ENCODE measurements around the gene MINDY4. TPM values are rescaled to one million over a fixed set of nuclear protein-coding genes. Genes with fewer than 3 reads are reported as not detected.

MINDY4 gene
- total and polyA plus RNA-seq, 2 of the 4 experiments (the other 2 are of a cell fraction): 1.8 to 3.6 TPM

DNA sequence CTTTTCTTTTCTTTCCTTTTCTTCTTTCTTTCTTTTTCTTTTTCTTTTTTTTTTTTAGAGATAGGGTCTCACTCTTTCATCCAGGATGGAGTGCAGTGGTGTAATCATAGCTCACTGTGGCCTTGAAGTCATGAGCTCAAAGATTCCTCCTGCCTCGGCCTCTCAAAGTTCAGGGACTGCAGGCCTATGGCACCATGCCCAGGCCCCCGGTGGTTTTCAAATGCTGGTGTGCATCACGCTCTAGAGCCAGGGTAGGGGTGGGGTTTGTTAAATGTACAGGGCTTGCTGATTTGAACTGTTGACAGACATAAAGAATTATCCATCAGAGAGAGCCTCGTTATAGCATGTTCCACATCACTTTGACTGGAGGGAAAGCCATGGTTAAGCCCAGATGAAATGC, 5.8 kb downstream of the MINDY4 start:
- Histone ChIP-seq H2AK5ac (ENCODE audit: low read depth, low read length) (no peak overlapping the region), H3K27ac (ENCODE audit: insufficient read depth, low read length) (no peak overlapping the region), H2BK15ac (ENCODE audit: low read depth, low read length) (no peak overlapping the region), H3K27me3 (ENCODE audit: control insufficient read depth, insufficient read depth, low read length) (no peaks in the 10 kb centered on the region), H4K20me1 (ENCODE audit: insufficient read depth, low read length) (no peaks in the 10 kb centered on the region), H3K4me2 (ENCODE audit: low read depth, low read length) (no peak overlapping the region), H2AFZ (replicated peaks; ENCODE audit: low read length, poor library complexity) (no peak overlapping the region), H2BK5ac (ENCODE audit: low read depth, low read length, poor library complexity, severe bottlenecking) (no peak overlapping the region), H3K4me1 (ENCODE audit: control insufficient read depth, insufficient read depth, low read length) (peaks cover 5% of the 10 kb centered on the region), H2BK120ac (ENCODE audit: low read depth, low read length) (no peak overlapping the region), H3K9me1 (ENCODE audit: insufficient read depth, low read length) (peaks cover 9% of the 10 kb centered on the region), H3K9ac (ENCODE audit: low read depth, low read length) (no peak overlapping the region), H3K36me3 (ENCODE audit: control insufficient read depth, insufficient read depth, low read length) (peaks cover 3% of the 10 kb centered on the region), H3K79me1 (ENCODE audit: low read depth in 1 of 2, low read length in 2 of 2) (peaks cover 6 to 34% of the 10 kb centered on the region in 2 experiments), H3K18ac (ENCODE audit: low read depth, low read length) (no peak overlapping the region), H2BK20ac (ENCODE audit: low read depth, low read length) (no peak overlapping the region), H3K14ac (replicated peaks; ENCODE audit: low read depth, low read length) (no peak overlapping the region), H3K23ac (ENCODE audit: low read depth, low read length) (no peak overlapping the region), H4K91ac (ENCODE audit: insufficient read depth, low read depth, low read length) (no peak overlapping the region), H3K4ac (ENCODE audit: low read depth, low read length) (no peak overlapping the region), H3K4me3 (ENCODE audit: insufficient read depth, low read depth, low read length) (no peak overlapping the region), H3K9me3 (ENCODE audit: control insufficient read depth, insufficient read depth, low read length) (no peaks in the 10 kb centered on the region), H4K5ac (ENCODE audit: low read depth, low read length) (no peak overlapping the region), H2AK9ac (replicated peaks; ENCODE audit: low read depth, low read length, poor library complexity) (no peak overlapping the region), H4K8ac (ENCODE audit: low read depth in 2 of 2, low read length in 2 of 2) (no peak overlapping the region), H3K56ac (ENCODE audit: extremely low read depth, insufficient read depth, low read length) (no peak overlapping the region)
- ATAC-seq (ENCODE audit: low read depth): no peak
- ChIA-PET POLR2A (ENCODE audit: unreplicated experiment) (interaction anchor here (0.6 kb wide), 1 partner anchor 13 kb away, joined by 4 read pairs; no protein-coding TSS in a partner anchor), CTCF (no interaction called here)
- in situ Hi-C loops (cut with MboI; ENCODE audit: low sequenced_read_pairs): no loop called here
- DNase-seq: no peak
- intact Hi-C loops (cut with micrococcal nuclease): no loop called here
- no CpG with 5 or more reads among the region's 4 CpGs for WGBS, 2 experiments (ENCODE audit: extremely low coverage in 2 of 2, insufficient read length in 1 of 2)
- dilution Hi-C loops (cut with HindIII; ENCODE audit: low sequenced_read_pairs, unreplicated experiment): no loop called here
- no peak for TF ChIP-seq BHLHE40 (IDR thresholded peaks at IDR 0.05; ENCODE audit: low read depth, low read length)
- no peak for TF ChIP-seq CHD1 (IDR thresholded peaks at IDR 0.05; ENCODE audit: low read depth, low read length)
- TF ChIP-seq RAD21 (IDR thresholded peaks at IDR 0.05; ENCODE audit: low read length): no peak
- TF ChIP-seq FOS (IDR thresholded peaks at IDR 0.05; ENCODE audit: low read depth, low read length): no peak
- BruUV-seq (replicated peaks): no TSS peak

Data from IMR-90 (cell line).